Ovary (tissue), 3 donors: ENCODE data around the gene PCBP2.

ENCODE experiments used
- EP300 ChIP-seq: sonication (generic); formaldehyde crosslinking; IDR thresholded peaks from one replicate; pipeline ENCODE4 v1.6.1; 2017; ENCODE audit warnings: antibody characterized with exemption
- TF ChIP-seq, protein P1 (sequence below), 3 donors: fragments of 450-650 bp in 2 of 3; fragments of 200-600 bp in 1 of 3; IDR thresholded peaks; one replicate each; pipeline versions ENCODE4 v1.5.1 to v1.8.0; 2016 to 2022; ENCODE audit warnings: antibody characterized with exemption in 3 of 3, mild to moderate bottlenecking in 1 of 3
- donor health status: DM: no; HTN: no; CAD: no.

DNA sequence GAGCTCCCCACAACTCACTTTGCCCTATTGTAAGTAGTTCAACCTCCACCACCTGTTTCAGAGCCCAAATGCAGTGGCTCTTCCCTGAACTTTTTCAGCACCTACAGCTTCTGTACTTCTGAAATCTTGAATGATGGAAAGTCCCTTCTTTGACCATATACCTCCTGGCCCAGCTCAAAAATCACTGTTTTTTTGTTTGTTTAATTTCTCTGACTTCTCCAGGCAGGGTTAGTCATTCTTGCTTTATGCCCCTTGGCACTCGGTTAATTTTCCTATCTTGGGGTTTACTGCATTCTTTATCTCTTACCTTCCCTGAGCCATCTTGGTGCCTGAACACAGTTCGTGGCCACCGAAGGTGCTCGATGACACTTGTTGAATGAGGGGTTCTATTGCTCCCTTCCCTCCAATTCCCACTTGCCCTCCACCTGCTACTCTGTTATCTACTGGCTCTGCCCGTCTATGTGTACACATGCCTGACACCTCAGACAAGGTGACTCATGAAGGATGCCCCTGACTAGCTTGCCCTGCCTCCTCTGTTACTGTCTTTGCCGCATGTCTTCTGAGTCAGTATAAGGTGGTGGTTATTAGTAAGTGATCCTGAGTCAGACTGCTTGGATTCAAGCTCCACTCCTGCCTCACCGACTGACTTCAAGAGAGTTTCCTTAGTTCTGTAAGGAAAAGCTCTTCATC is 23.9 kb upstream of the PCBP2 start:
- TF ChIP-seq, protein P1, sequence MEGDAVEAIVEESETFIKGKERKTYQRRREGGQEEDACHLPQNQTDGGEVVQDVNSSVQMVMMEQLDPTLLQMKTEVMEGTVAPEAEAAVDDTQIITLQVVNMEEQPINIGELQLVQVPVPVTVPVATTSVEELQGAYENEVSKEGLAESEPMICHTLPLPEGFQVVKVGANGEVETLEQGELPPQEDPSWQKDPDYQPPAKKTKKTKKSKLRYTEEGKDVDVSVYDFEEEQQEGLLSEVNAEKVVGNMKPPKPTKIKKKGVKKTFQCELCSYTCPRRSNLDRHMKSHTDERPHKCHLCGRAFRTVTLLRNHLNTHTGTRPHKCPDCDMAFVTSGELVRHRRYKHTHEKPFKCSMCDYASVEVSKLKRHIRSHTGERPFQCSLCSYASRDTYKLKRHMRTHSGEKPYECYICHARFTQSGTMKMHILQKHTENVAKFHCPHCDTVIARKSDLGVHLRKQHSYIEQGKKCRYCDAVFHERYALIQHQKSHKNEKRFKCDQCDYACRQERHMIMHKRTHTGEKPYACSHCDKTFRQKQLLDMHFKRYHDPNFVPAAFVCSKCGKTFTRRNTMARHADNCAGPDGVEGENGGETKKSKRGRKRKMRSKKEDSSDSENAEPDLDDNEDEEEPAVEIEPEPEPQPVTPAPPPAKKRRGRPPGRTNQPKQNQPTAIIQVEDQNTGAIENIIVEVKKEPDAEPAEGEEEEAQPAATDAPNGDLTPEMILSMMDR (IDR thresholded peaks at IDR 0.05), result no peak
- no peak for TF ChIP-seq EP300
